Ishikawa (cell line): ENCODE data around the gene LYRM4.

Source experiments
- CEBPB ChIP-seq: IDR thresholded peaks from 2 replicates; pipeline ENCODE4 v1.6.1; 2012
- CREB1 ChIP-seq: IDR thresholded peaks from 2 replicates; pipeline ENCODE4 v1.6.1; 2012; ENCODE audit warnings: low read depth
- EP300 ChIP-seq: IDR thresholded peaks from 2 replicates; pipeline ENCODE4 v1.6.1; 2012; ENCODE audit warnings: borderline replicate concordance
- NFIC ChIP-seq: IDR thresholded peaks from 2 replicates; pipeline ENCODE4 v1.6.1; 2012
- RAD21 ChIP-seq: IDR thresholded peaks from 2 replicates; pipeline ENCODE4 v1.6.1; 2012; ENCODE audit warnings: low read depth
- REST ChIP-seq: IDR thresholded peaks from 2 replicates; pipeline ENCODE4 v1.6.1; 2012; ENCODE audit warnings: low read depth, mild to moderate bottlenecking
- TAF1 ChIP-seq: IDR thresholded peaks from 2 replicates; pipeline ENCODE4 v1.6.1; 2012; ENCODE audit warnings: low read depth, mild to moderate bottlenecking
- TCF12 ChIP-seq: IDR thresholded peaks from 2 replicates; pipeline ENCODE4 v1.6.1; 2012; ENCODE audit warnings: low read depth
- TEAD4 ChIP-seq: IDR thresholded peaks from 2 replicates; pipeline ENCODE4 v1.6.1; 2012
- USF1 ChIP-seq: IDR thresholded peaks from 2 replicates; pipeline ENCODE4 v1.6.1; 2012
- YY1 ChIP-seq: IDR thresholded peaks from 2 replicates; pipeline ENCODE4 v1.6.1; 2012; ENCODE audit warnings: low read depth
- ZBTB7A ChIP-seq: IDR thresholded peaks from 2 replicates; pipeline ENCODE4 v1.6.1; 2012; ENCODE audit warnings: low read depth
- TF ChIP-seq, protein P1 (sequence below): IDR thresholded peaks from 2 replicates; pipeline ENCODE4 v1.6.1; 2012

DNA sequence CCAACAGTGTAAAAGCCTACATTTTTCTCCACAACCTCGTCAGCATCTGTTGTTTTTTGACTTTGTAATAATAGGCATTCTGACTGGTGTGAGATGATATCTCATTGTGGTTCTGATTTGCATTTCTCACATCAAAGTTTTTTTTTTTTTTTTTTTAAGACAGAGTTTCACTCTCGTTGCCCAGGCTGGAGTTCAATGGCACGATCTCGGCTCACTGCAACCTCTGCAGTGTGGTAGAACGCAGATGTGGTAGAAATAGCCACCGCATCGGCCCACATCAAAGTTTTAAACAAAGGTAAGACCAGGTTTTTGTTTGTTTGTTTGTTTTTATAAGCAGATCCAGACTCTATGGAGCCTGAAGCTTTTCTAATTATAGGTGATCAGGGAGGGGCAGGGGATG, 188.3 kb downstream of the LYRM4 start:
- TF ChIP-seq YY1 (no peak), REST (no peak), TEAD4 (no peak), EP300 (no peak), RAD21 (no peak), TCF12 (no peak), CREB1 (no peak), CEBPB (no peak), NFIC (no peak), USF1 (no peak), TAF1 (no peak), ZBTB7A (no peak)
- TF ChIP-seq, protein P1, sequence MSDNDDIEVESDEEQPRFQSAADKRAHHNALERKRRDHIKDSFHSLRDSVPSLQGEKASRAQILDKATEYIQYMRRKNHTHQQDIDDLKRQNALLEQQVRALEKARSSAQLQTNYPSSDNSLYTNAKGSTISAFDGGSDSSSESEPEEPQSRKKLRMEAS, result no peak
